H1 (cell line): ENCODE results near the gene GPR68. TPM values are rescaled to one million over a fixed set of nuclear protein-coding genes. Genes with fewer than 3 reads are reported as not detected.

Experiments
- BRCA1 ChIP-seq: IDR thresholded peaks from 2 replicates; pipeline ENCODE4 v1.6.1; 2012; ENCODE audit warnings: low read depth, low read length, improper control_type of control experiment
- CBX5 ChIP-seq: fragments of 300-800, 300-1000 bp; sonication (generic); IDR thresholded peaks from 2 replicates; pipeline ENCODE4 v1.7.1; 2016; ENCODE audit warnings: antibody characterized with exemption, low read length, low read depth
- EGR1 ChIP-seq: IDR thresholded peaks from 2 replicates; pipeline ENCODE4 v1.6.1; 2011; ENCODE audit warnings: low read depth, low read length, borderline replicate concordance
- EZH2 ChIP-seq: fragments of 200-600 bp; sonication (generic); IDR thresholded peaks from 2 replicates; pipeline ENCODE4 v1.7.1; 2012; ENCODE audit warnings: low read depth, mild to moderate bottlenecking, moderate library complexity, low read length, inconsistent platforms; ENCODE audit not compliant: severe bottlenecking
- GABPA ChIP-seq: IDR thresholded peaks from 2 replicates; pipeline ENCODE4 v1.6.1; 2011; ENCODE audit warnings: mild to moderate bottlenecking, low read length, moderate library complexity, borderline replicate concordance; ENCODE audit not compliant: insufficient read depth
- polyA plus RNA-seq, 7 experiments: library from polyadenylated mRNA; depleted of rRNA in 3 of 7; stranded (reverse) in 5 of 7; unstranded in 2 of 7; fragments of >200 nt in 5 of 7; fragments of 200-250 nt in 2 of 7; gene quantifications; 1 replicate in 5 of 7; 2 replicates in 1 of 7; 4 replicates in 1 of 7; pipeline versions ENCODE4 v1.2.1 to v1.2.3, GENCODE V29; 2011 to 2013; ENCODE audit warnings: missing spikeins in 2 of 7, mixed read lengths in 2 of 7
- total RNA-seq: library from RNA; stranded (reverse); fragmentation: NEBNext Ultra II Directional; extraction: Animal tissue kit (Norgen Biotek cat#: 25700); gene quantifications from 2 replicates; pipeline ENCODE4 v1.2.1, GENCODE V29; 2021
- TF ChIP-seq, protein P1 (sequence below): IDR thresholded peaks from 2 replicates; pipeline ENCODE4 v1.6.1; 2012; ENCODE audit warnings: inconsistent platforms
- TF ChIP-seq, protein P2 (sequence below), 3 experiments: IDR thresholded peaks; 1 replicate in 2 of 3; 2 replicates in 1 of 3; pipeline versions ENCODE4 v1.5.1 to v1.6.1; 2011; ENCODE audit warnings: low read length in 3 of 3, mild to moderate bottlenecking in 3 of 3, inconsistent platforms in 2 of 3, low read depth in 1 of 3, moderate library complexity in 1 of 3; ENCODE audit not compliant: insufficient read depth in 1 of 3; ENCODE audit errors: control extremely low read depth in 1 of 3

GPR68 gene
- total and polyA plus RNA-seq, 2 of the 8 experiments (the other 6 are each of a cell fraction or from before 2014, with no cell fraction given): 0.22 to 0.76 TPM

DNA sequence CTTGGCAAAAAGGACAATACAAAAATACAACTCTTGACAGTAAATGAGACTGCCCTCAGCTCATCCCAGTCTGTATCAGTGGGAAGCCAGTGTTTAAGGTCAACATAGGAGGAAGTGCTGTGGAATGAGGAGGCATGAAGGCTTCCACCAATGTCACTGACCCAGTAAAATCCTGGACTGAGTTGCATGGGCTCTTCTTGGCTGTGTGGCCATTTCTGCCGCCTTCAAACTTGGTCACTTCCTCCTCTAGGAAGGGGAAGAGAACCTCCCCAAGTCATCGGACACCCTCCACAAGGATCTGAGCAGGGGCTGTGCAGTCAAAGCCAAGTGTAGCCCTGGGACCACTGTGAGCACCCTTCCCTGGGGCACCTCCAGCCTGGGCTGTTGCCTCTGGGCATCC, 11.9 kb downstream of the GPR68 start (continued):
- TF ChIP-seq GABPA (no peak), EGR1 (no peak), CBX5 (no peak), EZH2 (no peak), BRCA1 (no peak)
- TF ChIP-seq, protein P1, sequence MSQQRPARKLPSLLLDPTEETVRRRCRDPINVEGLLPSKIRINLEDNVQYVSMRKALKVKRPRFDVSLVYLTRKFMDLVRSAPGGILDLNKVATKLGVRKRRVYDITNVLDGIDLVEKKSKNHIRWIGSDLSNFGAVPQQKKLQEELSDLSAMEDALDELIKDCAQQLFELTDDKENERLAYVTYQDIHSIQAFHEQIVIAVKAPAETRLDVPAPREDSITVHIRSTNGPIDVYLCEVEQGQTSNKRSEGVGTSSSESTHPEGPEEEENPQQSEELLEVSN: no peak
- TF ChIP-seq, protein P2, sequence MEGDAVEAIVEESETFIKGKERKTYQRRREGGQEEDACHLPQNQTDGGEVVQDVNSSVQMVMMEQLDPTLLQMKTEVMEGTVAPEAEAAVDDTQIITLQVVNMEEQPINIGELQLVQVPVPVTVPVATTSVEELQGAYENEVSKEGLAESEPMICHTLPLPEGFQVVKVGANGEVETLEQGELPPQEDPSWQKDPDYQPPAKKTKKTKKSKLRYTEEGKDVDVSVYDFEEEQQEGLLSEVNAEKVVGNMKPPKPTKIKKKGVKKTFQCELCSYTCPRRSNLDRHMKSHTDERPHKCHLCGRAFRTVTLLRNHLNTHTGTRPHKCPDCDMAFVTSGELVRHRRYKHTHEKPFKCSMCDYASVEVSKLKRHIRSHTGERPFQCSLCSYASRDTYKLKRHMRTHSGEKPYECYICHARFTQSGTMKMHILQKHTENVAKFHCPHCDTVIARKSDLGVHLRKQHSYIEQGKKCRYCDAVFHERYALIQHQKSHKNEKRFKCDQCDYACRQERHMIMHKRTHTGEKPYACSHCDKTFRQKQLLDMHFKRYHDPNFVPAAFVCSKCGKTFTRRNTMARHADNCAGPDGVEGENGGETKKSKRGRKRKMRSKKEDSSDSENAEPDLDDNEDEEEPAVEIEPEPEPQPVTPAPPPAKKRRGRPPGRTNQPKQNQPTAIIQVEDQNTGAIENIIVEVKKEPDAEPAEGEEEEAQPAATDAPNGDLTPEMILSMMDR (IDR thresholded peaks at IDR 0.05; ENCODE audit: control extremely low read depth in 1 of 3, insufficient read depth in 1 of 3, low read depth in 1 of 3, low read length in 3 of 3): no peak
